OCI-M2 (cell line): ENCODE results near the gene CD99.
"Not testable (repeated sequence)": the region's sequence is repeated elsewhere in the genome, so short reads cannot be mapped to it uniquely, and the experiment has no call there.

Source experiments
- DNase-seq: peaks from one replicate; lab custom pipeline; 2025; ENCODE audit not compliant: unreplicated experiment; lab: John Stamatoyannopoulos, UW

The CD99 gene

GRCh38 chrX:2767631-2768455, 76.7 kb downstream of the CD99 start:
- no peak for DNase-seq

- no peak for DNase-seq
Observed at GRCh38 chrX:2769615-2770014, 78.5 kb downstream of the CD99 start.

GRCh38 chrX:2773166-2774055, 82.3 kb downstream of the CD99 start:
- DNase-seq = not testable (repeated sequence)

GRCh38 chrX:2774057-2774456, 83.0 kb downstream of the CD99 start:
- DNase-seq = no peak

GRCh38 chrX:2774776-2775175, 83.7 kb downstream of the CD99 start:
- no peak for DNase-seq

GRCh38 chrX:2780472-2781225, 89.6 kb downstream of the CD99 start:
- not testable (repeated sequence) for DNase-seq

GRCh38 chrX:2781226-2781571, 90.1 kb downstream of the CD99 start:
- no peak for DNase-seq

- no peak for DNase-seq
Observed at GRCh38 chrX:2781698-2782097, 90.6 kb downstream of the CD99 start.

- DNase-seq = no peak
Observed at GRCh38 chrX:2782171-2782570, 91.1 kb downstream of the CD99 start.

- DNase-seq = no peak
Observed at GRCh38 chrX:2782778-2783177, 91.7 kb downstream of the CD99 start.

- no peak for DNase-seq
Observed at GRCh38 chrX:2784026-2784425, 92.9 kb downstream of the CD99 start.

GRCh38 chrX:2785538-2785937, 94.4 kb downstream of the CD99 start:
- DNase-seq = no peak

- DNase-seq = no peak
Observed at GRCh38 chrX:2788980-2789379, 97.9 kb downstream of the CD99 start.

GRCh38 chrX:2789569-2789968, 98.5 kb downstream of the CD99 start:
- no peak for DNase-seq
